NK-92 treated with Interleukin-12 subunit alpha and Interleukin-12 subunit beta, amount 100 ng/mL, for 24 hours (cell line): ENCODE data around the gene ZBTB46.
"Not testable (repeated sequence)": the region's sequence is repeated elsewhere in the genome, so short reads cannot be mapped to it uniquely, and the experiment has no call there.

ENCODE experiments used
- DNase-seq: peaks from one replicate; lab custom pipeline; 2025; lab: John Stamatoyannopoulos, UW

Gene ZBTB46

GRCh38 chr20:63858393-63859165, 27.5 kb upstream of the ZBTB46 start:
- no peak for DNase-seq

DNA sequence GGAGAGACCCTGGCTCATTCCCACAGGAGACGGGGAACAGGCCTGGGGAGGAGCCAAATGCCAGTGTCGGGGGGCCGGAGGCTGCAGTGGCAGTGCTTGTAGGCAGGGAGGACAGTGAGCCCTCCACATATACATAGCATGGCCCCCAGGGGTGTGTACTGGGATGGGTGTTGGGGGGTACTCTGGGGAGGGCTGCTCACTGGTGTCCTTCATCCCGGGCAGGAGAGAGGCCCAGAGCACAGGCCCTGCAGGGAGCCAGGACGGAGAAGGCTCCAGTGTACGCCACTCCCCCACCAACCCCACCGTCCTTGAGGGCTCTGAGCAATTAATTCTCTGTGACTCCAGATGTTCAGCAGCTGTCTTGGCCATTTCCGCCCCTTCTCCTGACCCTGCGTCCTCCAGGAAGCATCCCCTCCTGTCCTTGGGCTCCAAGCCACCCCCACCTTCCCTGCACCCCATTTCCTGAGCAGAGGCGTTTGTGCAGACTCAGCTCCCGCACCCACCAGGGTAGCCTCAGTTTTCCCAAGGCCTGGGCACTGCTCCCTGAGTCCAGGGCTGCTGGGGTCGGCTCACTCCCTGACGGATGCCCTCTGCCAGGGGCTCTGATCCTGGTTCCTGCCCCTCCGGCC, 26.8 kb upstream of the ZBTB46 start:
- DNase-seq = no peak

GRCh38 chr20:63856098-63856511, 25.0 kb upstream of the ZBTB46 start:
- DNase-seq = no peak

DNA sequence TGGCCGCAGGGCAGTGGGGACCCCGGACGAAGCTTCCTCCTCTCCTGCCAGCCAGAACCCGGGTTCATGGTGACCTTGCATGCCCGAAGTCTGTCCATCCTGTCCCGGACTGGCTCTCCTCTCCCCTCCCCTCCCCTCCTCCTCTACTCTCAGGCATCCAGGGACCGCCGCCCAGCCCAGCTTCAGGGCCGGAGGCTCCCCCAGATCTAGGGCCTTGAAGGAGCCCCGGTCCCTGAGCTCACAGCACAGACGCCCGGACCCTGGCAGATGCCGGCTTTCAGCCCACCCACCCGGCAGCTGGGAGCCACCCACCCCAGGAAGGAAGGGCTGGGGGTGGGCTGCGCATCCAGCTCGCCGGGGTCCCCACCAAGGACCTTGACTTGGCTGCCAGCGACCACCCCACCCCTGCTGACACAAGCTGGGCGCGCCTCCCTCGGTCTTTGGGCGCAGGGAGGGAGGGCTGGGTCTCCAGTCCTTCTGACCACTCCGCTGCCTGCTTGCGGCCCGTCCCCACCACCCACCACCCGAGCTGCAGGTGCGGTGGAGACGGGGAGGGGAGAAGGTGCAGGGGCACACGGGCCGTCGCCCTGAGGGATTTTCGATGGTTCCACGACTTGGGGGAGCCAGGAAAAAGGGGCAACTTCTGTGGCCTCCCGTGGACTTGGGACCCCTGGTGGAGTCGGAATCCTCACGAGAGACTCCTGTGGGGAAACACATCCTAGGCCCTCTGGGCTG, 24.5 kb upstream of the ZBTB46 start:
- DNase-seq = no peak

- no peak for DNase-seq
Measured at GRCh38 chr20:63854766-63855362, 23.8 kb upstream of the ZBTB46 start.

GRCh38 chr20:63854069-63854765, 23.2 kb upstream of the ZBTB46 start:
- DNase-seq = no peak

GRCh38 chr20:63853733-63854068, 22.6 kb upstream of the ZBTB46 start:
- not testable (repeated sequence) for DNase-seq

DNA sequence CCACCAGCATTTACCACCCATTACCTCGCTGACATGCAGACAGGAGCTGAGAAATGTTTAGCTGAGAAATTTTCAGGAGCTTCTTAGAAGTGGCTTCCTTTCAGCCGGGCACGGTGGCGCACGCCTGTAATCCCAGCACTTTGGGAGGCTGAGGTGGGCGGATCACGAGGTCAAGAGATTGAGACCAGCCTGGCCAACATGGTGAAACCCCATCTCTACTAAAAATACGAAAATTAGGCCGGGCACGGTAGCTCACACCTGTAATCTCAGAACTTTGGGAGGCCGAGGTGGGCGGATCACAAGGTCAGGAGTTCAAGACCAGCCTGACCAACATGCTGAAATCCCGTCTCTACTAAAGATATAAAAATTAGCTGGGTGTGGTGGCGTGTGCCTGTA, 20.5 kb upstream of the ZBTB46 start:
- not testable (repeated sequence) for DNase-seq

- DNase-seq = no peak
Measured at GRCh38 chr20:63850689-63851547, 19.9 kb upstream of the ZBTB46 start.

- DNase-seq = no peak
Measured at GRCh38 chr20:63848003-63848911, 17.2 kb upstream of the ZBTB46 start.

DNA sequence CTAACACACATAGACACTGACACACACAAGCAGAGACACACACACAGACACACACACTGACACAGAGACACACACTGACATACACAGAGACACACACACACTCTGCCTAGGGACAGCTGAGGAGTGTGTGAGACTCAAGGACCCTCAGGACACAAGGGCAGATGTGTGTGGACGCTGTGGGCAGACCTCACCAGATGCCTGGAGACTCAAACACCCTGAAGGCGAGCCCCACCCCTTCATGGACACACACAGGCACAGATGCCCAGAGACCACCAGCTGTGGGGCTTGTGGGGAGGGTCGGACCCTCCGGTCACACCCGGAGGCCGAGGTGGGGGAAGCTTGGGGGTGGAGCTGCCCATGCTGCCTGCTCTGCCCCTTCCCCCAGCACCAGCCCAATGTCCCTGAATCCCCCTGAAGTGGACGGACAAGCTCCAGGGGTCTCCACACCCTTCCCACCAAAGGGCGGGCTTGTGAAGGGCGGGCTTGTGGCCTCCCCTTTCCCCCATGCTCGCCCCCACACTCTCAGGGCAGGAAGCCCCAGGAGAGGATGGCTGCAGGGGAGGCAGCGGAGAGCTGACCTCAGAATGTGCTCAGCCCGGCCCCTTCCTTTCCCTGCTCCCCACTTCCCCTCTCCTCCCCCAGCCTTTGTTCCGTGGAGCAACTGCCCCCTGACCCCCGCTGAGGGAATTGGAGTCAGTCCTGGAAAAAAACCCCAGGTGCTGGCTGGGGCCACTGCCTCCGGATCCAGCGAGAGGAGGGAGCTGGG, 16.4 kb upstream of the ZBTB46 start:
- no peak for DNase-seq

DNA sequence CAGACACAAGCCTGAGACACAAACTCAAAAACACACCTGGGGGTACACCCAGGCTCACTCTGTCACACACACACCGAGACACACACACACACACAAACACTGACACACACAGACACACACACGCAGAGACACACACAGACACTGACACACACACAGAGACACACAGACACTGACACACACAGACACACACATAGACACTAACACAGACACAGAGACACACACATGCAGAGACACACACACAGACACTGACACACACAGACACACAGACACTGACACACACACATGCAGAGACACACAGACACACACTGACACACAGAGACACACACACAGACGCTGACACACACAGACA, 15.8 kb upstream of the ZBTB46 start:
- DNase-seq = no peak

GRCh38 chr20:63846128-63846771, 15.2 kb upstream of the ZBTB46 start:
- DNase-seq = no peak

DNA sequence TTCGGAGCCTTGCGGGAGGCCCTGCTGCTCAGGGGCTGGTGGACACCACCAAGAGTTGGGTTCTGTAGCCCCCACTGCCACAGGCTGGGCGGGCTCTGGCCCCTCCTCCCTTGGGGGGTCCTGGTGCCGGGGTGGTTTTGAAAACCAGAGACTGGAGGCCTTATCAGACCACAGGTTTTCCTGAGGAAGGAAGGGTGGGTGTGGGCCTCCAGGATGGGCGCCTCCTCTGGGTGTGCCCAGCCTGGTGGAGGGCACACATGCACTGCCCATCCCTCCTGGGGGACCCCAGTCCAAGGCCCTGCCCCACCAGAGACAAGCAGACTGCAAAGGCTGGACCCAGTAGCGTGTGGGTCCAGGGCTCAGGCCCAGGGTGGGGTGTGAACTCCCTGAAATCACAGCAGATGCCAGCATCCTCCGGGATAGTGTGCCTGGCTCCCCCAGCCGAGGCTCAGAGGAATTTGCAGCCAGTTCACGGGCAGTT, 13.5 kb upstream of the ZBTB46 start:
- no peak for DNase-seq

GRCh38 chr20:63843778-63844177, 12.7 kb upstream of the ZBTB46 start:
- DNase-seq = no peak

- DNase-seq = no peak
Measured at GRCh38 chr20:63843222-63843621, 12.2 kb upstream of the ZBTB46 start.

DNA sequence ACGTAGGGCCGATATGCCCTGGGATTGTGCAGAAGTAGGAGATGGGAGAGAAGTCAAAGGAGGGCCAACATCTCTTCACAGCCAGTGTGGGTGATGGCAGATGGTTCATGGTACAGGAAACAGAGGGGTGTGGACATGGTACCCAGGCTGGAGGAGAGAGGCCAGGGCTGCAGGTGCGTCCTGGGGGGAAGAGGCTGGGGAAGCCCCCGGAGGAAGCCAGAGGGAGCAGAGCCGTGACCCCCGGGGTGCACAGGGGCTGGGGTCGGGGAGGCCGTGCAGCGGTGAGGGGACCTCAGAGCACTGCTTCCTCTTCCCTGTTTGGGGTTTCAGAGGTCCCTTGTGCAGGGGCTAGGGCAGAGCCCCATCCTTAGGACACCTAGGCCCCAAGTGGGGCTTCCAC, 11.2 kb upstream of the ZBTB46 start:
- no peak for DNase-seq

DNA sequence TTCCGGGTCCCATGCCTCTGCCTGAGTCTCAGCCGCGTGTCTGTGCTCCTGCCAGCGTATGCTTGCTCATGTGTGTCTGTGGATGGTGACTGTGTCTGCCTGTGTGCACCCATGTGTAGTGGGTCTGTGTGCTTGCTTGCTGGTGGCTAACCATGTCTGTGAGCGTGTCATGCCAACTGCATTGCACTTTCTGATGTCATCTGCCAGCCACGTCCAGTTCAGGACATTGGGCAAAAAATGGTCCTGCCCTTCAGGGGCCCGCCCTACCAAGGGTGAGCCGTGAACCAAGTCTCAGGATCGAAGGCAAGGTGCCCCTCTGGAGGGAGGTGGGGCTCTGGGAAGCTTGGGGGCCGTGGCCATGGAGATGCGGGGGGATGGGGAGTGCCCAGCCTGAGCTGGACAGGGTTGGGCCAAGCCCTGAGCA, 9.4 kb upstream of the ZBTB46 start:
- no peak for DNase-seq

DNA sequence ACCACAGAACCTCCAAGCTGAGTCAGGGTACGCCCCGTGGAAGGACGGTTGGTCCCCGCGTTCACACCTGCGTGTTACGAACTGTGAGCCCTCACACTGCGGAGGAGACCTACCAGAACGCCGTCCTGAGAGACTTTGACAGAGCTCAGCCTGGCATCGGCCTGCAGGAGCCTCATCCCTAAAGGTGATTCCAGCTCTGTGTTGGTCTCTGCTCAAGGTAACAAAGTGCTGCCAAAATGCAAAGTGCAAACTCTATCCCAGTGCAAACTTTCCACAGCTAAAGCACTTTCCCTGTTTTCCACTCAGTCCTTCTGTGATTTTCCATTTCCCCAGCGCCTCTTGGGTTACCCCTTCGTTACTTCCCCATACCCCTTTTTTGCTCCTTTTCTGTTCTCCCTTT, 8.6 kb upstream of the ZBTB46 start:
- no peak for DNase-seq
